Stimulated activated CD4-positive, alpha-beta T cell treated with anti-CD3 and anti-CD28 coated beads, Interleukin-4, amount 100 ng/mL, for 4 hours (primary cell): ENCODE measurements around the gene R3HDM4.
A peak's percentile ranks its signal among the peaks of the same experiment; 100 is the strongest.
"Not testable (repeated sequence)": the region's sequence is repeated elsewhere in the genome, so short reads cannot be mapped to it uniquely, and the experiment has no call there.

Experiments
- DNase-seq, 2 experiments: peaks; one replicate each; pipeline ENCODE4 v3.0.0-alpha.2; 2020

The R3HDM4 gene

DNA sequence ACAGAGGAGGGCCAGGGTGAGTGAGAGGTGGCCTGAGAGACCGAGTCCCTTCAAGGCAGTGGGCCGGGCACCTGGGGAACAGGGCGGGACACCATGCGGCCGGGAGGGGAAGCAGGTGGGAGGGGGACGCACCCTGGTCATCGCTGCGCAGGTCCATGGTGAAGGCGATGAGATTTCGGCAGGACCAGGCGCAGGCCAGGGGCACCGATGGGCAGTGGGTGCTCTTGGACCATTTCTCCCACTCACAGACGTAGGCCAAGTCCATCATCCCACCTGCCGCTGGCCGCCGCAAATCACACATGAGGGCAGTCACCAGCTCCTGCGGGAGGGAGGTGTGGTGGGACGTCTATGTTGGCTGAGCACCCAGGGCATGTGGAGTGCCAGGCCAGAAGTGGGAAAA lies 22.2 kb downstream of the R3HDM4 start:
- DNase-seq: no peak

DNA sequence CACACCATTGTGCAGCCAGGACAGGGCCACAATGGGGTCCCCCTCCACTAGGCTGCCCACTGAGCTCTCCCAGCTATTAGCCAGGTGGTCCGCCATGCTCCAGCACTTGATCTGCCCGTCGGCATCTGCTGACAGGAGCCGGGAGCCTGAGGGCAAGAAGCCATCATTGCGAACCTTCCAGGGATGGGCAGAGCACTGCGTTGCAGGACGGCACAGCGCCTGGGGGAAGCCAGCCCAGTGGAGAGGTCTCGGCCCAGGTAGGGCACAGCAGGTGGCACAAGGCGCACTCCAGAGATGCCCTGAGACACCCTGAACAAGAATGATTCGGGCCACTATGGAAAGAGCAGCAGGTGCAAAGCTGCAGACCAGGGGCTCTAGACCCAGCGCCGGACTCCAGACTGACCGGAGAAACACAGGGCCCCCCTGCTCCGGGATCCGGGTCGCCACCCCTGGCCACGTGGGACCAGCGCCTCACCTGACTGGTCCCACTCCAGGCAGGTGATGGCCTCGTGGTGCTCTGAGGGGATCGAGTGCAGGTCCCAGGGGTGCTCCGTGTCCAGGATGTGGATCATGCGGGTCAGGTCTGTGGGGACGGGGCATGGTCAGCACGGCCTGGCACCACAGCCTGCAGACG lies 23.2 kb downstream of the R3HDM4 start:
- no peak for DNase-seq

DNA sequence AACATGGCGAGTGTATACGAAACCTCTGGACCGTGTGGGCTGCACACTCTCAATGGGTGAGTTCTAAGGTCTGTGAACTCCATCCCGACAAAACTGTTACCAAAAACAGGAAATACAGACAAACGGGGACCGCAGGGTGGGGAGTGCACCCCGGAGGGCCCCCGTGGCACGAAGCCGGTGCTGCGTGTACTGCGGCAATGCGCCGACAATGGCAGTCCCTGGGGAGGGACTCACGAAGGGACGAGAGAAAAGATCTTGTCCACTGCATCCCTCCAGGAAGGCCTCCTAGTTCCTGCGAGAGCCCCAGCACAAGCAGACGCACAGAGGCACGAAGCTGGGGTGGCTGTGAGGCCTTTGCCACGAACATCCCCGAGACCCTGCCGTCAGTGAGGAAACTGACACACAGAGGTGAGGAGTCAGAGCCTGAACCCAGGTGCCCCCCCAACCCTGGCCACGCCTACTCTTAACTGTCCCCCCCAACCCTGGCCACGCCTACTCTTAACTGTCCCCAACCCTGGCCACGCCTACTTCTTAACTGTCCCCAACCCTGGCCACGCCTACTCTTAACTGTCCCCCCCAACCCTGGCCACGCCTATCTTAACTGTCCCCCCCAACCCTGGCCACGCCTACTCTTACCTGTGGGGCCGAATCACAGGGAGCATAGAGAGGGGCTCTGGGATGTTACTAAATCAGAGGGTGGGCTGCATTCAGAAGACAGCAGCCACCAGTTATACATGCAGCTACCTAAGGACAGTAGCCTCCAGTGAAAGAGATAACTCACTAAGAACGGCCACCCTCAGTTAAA lies 24.2 kb downstream of the R3HDM4 start:
- DNase-seq: peak; percentile 24 to 47

DNA sequence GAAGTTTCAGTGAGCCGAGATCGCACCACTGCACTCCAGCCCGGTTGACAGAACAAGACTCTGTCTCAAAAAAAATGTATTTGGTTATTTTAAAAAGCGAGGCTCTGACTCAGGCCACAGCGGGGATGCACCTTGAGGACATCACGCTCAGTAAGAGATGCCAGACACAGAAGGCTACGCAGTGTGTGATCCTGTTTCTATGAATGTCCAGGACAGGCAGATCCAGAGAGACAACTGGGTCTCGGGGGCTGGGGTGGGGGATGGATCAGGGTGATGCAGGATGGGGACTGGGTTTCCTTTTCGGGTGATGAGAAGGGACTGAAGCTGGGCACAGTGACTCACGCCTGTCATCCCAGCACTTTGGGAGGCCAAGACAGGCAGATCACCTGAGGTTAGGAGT lies 25.4 kb downstream of the R3HDM4 start:
- no peak for DNase-seq

DNA sequence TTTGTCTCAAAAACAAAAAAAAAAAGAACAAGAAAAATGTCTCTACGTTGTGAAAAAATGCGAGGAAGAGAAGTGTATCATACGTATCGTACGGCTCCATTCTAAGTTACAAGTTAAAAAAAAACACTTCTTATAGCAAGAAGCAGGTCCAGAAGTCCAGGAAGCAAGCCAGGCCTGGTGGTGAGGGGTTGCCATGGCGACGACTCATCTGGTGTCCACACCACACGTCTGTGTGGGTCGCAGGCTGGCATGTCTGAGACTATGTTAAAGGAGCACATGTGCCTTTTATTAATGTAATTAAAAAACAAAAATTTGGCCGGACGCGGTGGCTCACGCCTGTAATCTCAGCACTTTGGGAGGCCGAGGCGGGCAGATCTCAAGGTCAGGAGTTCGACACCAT lies 25.9 kb downstream of the R3HDM4 start:
- no peak for DNase-seq

DNA sequence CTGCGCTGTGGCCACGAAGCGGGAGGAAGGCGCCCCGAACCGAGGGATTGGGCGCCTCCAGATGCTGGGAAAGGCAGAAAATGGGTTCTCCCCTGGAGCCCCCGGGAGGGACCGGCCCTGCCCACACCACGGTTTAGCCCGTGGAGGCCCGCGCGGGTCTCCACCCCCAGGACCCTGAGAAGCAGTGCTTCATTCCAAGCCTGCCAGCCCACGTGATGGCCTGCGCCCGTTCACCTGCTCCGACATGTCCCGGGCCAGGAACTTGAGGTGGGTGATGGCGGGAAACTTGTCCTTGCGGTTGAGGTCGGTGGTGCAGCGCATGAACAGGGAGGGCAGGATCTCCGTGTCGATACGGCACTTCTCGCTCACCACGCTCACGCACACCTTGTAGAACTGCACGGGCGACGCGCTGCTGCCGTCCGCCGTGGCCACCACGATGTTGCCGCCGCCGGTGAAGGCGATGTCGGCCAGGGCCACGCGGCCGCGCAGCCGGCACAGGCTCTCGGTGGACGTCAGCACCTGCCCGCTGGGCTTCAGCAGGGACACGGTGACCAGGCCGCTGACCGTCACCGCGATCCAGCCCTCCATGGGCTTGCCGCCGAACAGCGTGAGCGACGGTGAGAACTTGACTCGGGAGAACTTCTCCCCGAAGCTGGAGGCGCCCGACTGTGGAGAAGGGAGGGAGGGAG lies 27.3 kb downstream of the R3HDM4 start:
- no peak for DNase-seq

DNA sequence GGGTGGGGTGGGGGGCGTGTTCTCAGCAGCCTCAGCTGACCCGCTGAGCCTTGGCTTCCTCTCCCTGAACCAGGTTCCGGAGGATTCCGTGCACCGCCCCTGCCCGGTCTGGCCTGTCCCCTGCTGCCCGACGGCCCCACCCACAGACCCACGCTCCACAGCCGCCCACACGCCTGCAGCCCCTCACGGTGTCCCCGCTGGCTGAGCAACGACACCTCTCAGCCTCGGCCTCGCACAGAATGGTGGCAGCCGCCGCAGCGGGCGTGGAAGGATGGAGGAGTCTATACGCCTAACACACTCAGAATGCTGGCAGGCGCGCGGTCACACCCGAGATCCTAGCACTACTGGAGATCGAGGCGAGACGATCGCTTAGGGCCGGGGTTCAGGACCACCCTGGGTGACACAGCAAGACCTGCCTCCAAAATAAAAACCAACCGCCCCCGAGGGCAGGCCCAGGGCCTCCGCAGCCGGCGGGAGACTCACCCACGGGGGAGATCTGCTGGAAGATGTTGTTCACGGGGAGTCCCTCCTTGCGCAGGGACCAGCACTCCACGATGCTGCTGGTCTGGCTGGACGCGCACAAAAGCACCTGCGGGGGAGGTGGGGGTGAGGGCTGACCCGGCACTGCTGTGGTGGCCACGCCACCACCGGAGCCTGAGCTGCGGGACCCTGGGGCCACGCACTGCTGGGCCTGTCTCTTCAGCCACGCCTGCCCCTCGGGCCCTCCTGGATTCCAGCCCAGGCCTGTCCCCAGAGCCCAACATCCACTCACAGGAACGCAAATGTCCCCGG lies 28.4 kb downstream of the R3HDM4 start:
- DNase-seq: no peak

DNA sequence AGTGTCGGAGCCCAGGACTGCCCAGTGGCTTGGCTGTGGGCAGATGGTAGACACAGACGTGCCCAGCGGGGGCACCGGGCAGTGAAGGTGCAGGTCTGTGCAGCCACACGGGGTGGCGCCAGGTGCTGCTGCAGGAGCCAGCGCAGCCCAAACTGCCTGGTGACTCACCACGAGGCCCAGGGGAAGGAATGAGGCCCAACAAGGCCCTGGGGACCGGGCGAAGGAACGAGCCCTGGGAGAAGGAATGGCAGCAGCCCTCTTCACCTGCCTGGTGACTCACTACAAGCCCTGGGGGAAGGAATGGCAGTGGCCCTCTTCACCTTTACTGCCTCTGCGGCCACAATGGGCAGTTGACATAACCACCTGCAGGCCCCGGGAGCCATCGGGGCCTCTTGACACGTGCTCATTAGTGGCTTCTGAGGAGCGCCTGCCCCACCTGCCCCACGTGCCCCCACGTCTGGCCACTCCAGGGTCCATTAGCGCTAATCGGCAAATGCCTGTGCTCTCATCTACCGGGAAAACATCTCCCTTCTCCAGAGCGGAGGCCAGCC lies 29.3 kb downstream of the R3HDM4 start:
- no peak for DNase-seq

DNA sequence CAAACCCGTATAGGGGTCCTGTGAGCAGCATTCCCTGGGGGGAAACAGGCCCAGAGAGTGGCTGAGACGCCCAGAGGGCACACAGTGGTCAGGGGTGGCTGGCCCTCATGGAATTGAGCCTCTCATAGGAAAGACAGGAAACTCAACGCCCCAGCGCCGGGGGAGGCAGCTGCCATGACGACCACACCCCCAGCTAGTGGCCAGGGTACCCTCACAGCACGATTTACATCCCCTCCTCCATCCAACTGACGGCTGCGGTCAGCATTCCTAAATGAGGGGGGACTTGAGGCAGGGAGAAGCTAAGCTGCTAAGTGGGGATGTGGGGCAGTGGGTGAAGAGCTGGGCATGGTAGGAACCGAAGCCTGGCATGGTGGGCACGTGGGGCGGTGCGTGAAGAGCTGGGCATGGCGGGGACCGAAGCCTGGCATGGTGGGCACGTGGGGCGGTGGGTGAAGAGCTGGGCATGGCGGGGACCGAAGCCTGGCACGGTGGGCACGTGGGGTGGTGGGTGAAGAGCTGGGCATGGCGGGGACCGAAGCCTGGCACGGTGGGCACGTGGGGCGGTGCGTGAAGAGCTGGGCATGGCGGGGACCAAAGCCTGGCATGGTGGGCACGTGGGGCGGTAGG lies 30.0 kb downstream of the R3HDM4 start:
- no peak for DNase-seq

DNA sequence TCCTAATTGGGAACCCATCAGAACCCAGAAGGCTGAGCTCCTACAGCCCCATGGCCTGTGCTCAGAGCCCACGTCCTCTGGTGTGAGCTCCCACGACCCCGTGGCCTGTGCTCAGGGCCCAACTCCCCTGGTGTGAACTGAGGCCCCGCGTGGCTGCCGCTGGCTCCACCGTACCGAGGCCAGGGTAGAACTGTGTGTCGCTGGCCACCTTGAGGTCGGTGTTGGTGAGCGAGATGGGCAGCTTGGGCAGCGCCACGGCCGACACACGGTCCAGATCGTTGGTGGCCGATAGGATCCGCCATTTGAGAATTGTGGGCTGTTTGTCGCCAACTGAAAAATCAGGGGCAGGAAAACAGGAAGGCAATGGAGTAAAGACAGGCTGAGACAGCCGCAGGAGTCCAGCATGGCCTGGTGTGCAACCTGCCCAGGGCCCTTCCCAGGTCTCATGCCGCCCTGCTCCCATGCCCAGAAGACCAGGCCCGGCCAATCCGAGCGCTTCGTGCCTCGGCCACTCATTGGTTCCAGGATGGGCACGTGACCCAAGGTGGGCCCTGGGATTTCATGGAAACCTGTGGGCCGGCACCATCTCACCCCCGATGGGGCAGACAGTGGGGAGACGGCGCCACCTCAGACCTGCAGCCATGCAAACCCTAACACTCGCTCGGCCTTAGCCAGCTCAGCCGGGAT lies 31.5 kb downstream of the R3HDM4 start:
- no peak for DNase-seq

DNA sequence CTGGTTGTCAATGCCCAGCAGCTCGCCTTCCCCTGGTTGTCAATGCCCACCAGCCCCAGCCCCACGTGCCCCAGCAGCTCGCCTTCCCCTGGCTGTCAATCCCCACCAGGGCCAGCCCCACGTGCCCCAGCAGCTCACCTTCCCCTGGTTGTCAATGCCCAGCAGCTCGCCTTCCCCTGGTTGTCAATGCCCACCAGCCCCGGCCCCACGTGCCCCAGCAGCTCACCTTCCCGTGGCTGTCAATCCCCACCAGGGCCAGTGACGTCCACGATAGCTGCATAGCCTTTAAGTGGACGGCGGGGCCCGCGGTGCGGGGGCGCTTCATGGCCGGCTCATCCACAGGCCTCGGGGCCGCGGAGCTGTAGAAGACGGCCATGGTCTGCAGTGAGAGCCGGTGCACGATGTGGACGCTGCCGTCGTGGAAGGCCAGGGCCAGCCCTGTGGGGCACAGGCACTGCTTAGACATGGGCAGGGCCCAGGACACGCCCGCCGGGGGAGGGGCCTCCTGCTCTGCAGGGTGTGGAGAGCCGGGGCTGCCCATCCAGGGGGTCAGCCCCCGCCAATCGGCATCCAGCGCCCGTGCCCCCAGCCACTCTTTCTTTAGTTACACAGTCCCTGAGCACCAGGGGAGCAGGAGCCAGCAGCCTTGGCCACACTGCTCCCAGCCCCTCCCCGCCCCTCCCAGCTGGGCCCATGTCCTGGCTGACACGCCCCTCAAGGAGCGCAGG lies 33.1 kb downstream of the R3HDM4 start:
- no peak for DNase-seq

DNA sequence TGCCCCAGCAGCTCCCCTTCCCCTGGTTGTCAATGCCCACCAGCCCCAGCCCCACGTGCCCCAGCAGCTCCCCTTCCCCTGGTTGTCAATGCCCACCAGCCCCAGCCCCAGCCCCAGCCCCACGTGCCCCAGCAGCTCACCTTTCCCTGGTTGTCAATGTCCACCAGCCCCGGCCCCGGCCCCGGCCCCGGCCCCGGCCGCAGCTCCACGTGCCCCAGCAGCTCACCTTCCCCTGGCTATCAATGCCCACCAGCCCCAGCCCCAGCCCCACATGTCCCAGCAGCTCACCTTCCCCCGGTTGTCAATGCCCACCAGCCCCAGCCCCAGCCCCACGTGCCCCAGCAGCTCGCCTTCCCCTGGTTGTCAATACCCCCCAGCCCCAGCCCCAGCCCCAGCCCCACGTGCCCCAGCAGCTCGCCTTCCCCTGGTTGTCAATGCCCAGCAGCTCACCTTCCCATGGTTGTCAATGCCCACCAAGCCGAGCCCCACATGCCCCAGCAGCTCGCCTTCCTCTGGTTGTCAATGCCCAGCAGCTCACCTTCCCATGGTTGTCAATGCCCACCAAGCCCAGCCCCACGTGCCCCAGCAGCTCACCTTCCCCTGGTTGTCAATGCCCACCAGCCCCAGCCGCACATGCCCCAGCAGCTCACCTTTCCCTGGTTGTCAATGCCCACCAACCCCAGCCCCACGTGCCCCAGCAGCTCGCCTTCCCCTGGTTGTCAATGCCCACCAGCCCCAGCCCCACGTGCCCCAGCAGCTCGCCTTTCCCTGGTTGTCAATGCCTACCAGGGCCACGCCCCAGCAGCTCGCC lies 34.1 kb downstream of the R3HDM4 start:
- not testable (repeated sequence) for DNase-seq

DNA sequence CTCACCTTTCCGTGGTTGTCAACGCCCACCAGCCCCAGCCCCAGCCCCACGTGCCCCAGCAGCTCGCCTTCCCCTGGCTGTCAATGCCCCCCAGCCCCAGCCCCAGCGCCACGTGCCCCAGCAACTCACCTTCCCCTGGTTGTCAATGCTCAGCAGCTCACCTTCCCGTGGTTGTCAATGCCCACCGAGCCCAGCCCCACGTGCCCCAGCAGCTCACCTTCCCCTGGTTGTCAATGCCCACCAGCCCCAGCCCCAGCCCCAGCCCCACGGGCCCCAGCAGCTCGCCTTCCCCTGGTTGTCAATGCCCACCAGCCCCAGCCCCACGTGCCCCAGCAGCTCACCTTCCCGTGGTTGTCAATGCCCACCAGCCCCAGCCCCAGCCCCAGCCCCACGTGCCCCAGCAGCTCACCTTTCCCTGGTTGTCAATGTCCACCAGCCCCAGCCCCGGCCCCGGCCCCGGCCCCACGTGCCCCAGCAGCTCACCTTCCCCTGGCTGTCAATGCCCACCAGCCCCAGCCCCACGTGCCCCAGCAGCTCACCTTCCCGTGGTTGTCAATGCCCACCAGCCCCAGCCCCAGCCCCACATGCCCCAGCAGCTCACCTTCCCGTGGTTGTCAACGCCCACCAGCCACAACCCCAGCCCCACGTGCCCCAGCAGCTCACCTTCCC lies 34.9 kb downstream of the R3HDM4 start:
- not testable (repeated sequence) for DNase-seq

DNA sequence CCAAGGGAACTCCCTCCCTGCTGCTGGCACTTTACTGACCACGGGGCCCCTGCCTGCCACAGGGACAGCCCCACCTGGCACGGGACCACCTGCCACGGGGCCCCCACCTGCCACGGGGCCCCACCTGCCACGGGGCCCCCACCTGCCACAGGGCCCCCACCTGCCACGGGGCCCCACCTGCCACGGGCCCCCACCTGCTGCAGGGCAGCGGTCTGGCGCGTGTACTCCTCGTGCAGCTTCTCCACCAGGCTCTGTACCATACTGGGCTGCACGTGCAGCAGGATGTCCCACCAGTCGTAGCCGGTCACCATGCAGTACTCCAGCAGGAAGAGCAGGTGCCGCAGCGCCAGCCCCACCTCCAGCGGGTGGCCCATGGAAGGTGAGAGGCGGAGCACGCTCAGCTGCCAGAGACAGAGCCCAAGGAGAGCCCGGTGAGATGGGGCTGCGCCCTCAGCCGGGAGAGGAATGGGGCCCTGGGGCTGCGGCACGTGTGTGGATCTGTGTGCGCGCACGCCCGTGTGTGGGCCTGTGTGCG lies 36.2 kb downstream of the R3HDM4 start:
- no peak for DNase-seq

DNA sequence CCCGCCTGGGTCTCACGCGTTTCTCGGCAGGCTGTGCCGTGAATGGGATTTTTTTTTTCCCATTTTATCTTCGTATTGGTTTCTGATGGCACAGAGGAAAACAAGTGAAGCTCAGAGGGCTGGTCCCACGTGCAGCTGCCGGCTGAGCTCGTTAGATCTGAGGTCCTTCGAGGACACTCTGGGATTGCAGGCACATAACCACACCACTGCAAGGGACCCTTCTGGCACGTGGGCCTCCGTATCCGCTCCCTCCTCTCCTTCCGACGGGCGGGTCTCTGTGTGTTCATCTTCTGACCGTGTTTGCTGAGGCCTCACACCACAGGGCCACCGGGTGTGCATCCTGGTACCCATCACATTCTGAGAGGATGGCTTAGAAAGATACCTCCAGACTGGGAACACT lies 36.9 kb downstream of the R3HDM4 start:
- no peak for DNase-seq

DNA sequence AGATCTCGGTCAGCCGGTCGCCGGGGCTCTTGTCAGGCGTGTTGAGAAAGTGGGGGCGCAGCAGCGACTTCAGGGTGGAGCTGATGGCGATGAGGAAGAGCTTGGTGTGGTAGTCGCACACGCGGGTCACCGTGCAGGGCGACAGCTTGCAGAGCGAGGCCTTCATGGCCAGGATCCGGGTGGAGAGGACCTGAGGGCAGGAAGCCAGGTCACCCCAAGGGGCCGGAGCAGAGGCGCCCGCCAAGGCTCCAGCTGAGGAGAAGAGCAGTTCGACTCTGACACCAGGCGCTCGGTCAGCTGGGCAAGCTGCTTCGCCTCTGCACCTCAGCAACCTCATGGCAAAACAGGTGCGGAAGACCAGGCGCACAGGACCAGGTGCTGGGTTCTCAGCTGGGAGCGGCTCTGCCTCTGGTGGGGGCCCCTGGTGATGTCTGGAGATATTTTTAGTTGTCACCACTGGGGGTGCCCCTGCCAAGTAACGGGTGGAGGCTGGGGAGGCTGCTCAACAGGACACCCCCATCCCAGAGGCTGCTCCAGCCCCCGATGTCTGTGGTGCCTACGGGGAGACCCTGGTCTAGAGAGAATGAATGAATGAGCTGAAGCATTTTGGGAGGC lies 37.6 kb downstream of the R3HDM4 start:
- DNase-seq: no peak

DNA sequence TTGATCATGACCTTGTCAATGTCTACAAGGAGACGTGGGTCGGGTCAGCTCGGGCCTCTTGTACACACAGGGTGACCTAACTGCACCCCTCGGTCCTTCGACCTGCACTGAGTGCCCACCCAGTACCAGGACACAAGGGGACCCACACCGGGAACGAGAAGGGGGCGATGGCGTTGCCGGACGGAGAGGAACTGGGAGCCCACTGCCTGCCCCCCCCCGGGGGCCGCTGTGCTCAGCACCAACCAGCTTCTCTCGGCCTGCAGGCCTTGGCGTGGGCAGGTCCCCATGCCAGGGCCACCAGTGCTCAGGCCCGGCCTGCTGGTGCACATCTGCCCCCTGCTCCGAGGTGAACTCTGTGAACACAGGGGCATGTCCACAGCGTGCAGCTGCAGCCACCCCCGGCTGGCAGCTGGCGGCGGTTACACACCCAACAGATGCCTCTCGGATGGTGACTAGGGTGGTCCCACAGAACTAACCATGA lies 39.4 kb downstream of the R3HDM4 start:
- DNase-seq: no peak

DNA sequence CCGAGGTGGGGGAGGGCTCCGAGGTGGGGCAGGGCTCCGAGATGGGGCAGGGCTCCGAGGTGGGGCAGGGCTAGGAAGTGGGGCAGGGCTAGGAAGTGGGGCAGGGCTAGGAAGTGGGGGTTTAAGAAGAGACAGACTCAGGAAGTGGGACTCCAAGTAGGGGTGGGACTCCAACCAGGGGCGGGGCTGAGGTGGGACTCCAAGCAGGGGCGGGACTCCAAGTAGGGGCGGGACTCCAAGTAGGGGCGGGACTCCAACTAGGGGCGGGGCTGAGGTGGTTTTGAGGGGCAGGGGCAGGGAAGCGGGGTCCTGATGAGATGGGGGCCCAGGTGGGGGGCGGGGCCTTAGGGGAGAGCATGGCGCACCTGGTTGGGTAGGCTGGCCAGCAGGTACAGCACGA lies 39.9 kb downstream of the R3HDM4 start:
- DNase-seq: peak; percentile 33 to 54
